HG03460 (cell line): ENCODE data around the gene ADCYAP1.

Source experiments
- ATAC-seq: cut with Tn5 transposase; IDR thresholded peaks from one replicate; pipeline ENCODE4 v1.9.1; 2021; ENCODE audit not compliant: unreplicated experiment

The ADCYAP1 gene

GRCh38 chr18:959854-960253 is 55.2 kb downstream of the ADCYAP1 start:
- ATAC-seq: no peak
